ENCODE results near the gene KLHDC4. TPM values are rescaled to one million over a fixed set of nuclear protein-coding genes. Genes with fewer than 3 reads are reported as not detected.

The KLHDC4 gene
- total and polyA plus RNA-seq, 9 of the 15 experiments (the other 6 are each of a cell fraction or from before 2014, with no cell fraction given) = 1.3 to 68.1 (median 32.8) TPM

GRCh38 chr16:87789437-87790291 is 23.9 kb upstream of the KLHDC4 start (continued):
- no peak for TF ChIP-seq YY1 (IDR thresholded peaks at IDR 0.05; ENCODE audit: borderline replicate concordance in 1 of 3, control insufficient read depth in 1 of 3, extremely low read depth in 1 of 3, insufficient read depth in 3 of 3, insufficient read length in 1 of 3, insufficient replicate concordance in 2 of 3, low read depth in 1 of 3, low read length in 2 of 3)
- no peak for TF ChIP-seq CTBP1 (IDR thresholded peaks at IDR 0.05; ENCODE audit: borderline replicate concordance)
- no peak for TF ChIP-seq UBTF (IDR thresholded peaks at IDR 0.05; ENCODE audit: borderline replicate concordance in 1 of 2, low read depth in 2 of 2, low read length in 2 of 2)
- no peak for TF ChIP-seq MEF2A (IDR thresholded peaks at IDR 0.05; ENCODE audit: control insufficient read depth, low read depth, low read length)
- no peak for TF ChIP-seq HDAC6 (IDR thresholded peaks at IDR 0.05; ENCODE audit: low read depth, low read length)
- TF ChIP-seq ZNF511 (CRISPR knock-in tag; IDR thresholded peaks at IDR 0.05) = no peak
- TF ChIP-seq ZNF232 (CRISPR knock-in tag; IDR thresholded peaks at IDR 0.05) = no peak
- TF ChIP-seq MED1 (CRISPR knock-in tag; IDR thresholded peaks at IDR 0.05; ENCODE audit: borderline replicate concordance) = no peak
- TF ChIP-seq MTA3 (IDR thresholded peaks at IDR 0.05; ENCODE audit: borderline replicate concordance) = no peak
- no peak for TF ChIP-seq ZNF146 (CRISPR knock-in tag; IDR thresholded peaks at IDR 0.05; ENCODE audit: unreplicated experiment)
- TF ChIP-seq ZNF445 (CRISPR knock-in tag; IDR thresholded peaks at IDR 0.05; ENCODE audit: low read depth) = no peak
- TF ChIP-seq HNRNPL (IDR thresholded peaks at IDR 0.05; ENCODE audit: low read depth, low read length) = no peak
- TF ChIP-seq KDM2B (CRISPR knock-in tag; IDR thresholded peaks at IDR 0.05) = no peak
- TF ChIP-seq BDP1 (IDR thresholded peaks at IDR 0.05; ENCODE audit: insufficient read depth, insufficient read length) = no peak
- no peak for TF ChIP-seq RHOXF2B (CRISPR knock-in tag; conservative IDR thresholded peaks at IDR 0.05)
